PFSK-1 (cell line): ENCODE data around the gene RASL12.

Experiments used
- FOXP2 ChIP-seq: optimal IDR thresholded peaks from 2 replicates; pipeline ENCODE3; 2011; ENCODE audit warnings: borderline replicate concordance, control low read depth, inconsistent platforms; ENCODE audit not compliant: insufficient read depth; ENCODE audit errors: extremely low read length, extremely low read depth
- POLR2AphosphoS5 ChIP-seq: IDR thresholded peaks from 2 replicates; pipeline ENCODE4 v1.6.1; 2012; ENCODE audit warnings: low read depth, mild to moderate bottlenecking, control low read depth, low read length, moderate library complexity
- REST ChIP-seq, 2 experiments: IDR thresholded peaks; 2 replicates each; pipeline versions ENCODE4 v1.6.1 to v1.8.0; 2011 to 2012; ENCODE audit warnings: low read depth in 2 of 2, low read length in 2 of 2, control low read depth in 1 of 2, inconsistent platforms in 1 of 2, mild to moderate bottlenecking in 1 of 2, moderate library complexity in 1 of 2; ENCODE audit not compliant: insufficient read depth in 1 of 2
- SIN3A ChIP-seq: IDR thresholded peaks from 2 replicates; pipeline ENCODE4 v1.6.1; 2012; ENCODE audit warnings: mild to moderate bottlenecking, low read length, moderate library complexity, borderline replicate concordance; ENCODE audit not compliant: insufficient read depth
- TAF1 ChIP-seq: IDR thresholded peaks from 2 replicates; pipeline ENCODE4 v1.6.1; 2012; ENCODE audit warnings: low read length, control low read depth, borderline replicate concordance; ENCODE audit not compliant: insufficient read depth

Gene RASL12

GRCh38 chr15:65100442-65100841 is 32.7 kb upstream of the RASL12 start:
- TF ChIP-seq REST (IDR thresholded peaks at IDR 0.05; ENCODE audit: insufficient read depth in 1 of 2, low read depth in 2 of 2, low read length in 2 of 2), result no peak
- no peak for TF ChIP-seq POLR2AphosphoS5
- no peak for TF ChIP-seq FOXP2
- TF ChIP-seq TAF1, result no peak
- TF ChIP-seq SIN3A, result no peak

- TF ChIP-seq TAF1, result no peak
- TF ChIP-seq POLR2AphosphoS5, result no peak
- no peak for TF ChIP-seq SIN3A
- TF ChIP-seq REST (IDR thresholded peaks at IDR 0.05; ENCODE audit: insufficient read depth in 1 of 2, low read depth in 2 of 2, low read length in 2 of 2), result no peak
- TF ChIP-seq FOXP2, result no peak
Observed at GRCh38 chr15:65099336-65099735, 31.5 kb upstream of the RASL12 start.

- TF ChIP-seq SIN3A (no peak), POLR2AphosphoS5 (no peak), REST (IDR thresholded peaks at IDR 0.05; ENCODE audit: insufficient read depth in 1 of 2, low read depth in 2 of 2, low read length in 2 of 2) (no peak), FOXP2 (no peak), TAF1 (no peak)
Observed at GRCh38 chr15:65097651-65098263, 30.0 kb upstream of the RASL12 start.

- TF ChIP-seq POLR2AphosphoS5 (no peak), TAF1 (no peak)
Observed at GRCh38 chr15:65096481-65097385, 28.9 kb upstream of the RASL12 start.

GRCh38 chr15:65095747-65096104 is 27.9 kb upstream of the RASL12 start:
- TF ChIP-seq FOXP2, result no peak
- no peak for TF ChIP-seq TAF1
- TF ChIP-seq SIN3A, result no peak

- TF ChIP-seq SIN3A (no peak), POLR2AphosphoS5 (no peak), REST (IDR thresholded peaks at IDR 0.05; ENCODE audit: insufficient read depth in 1 of 2, low read depth in 2 of 2, low read length in 2 of 2) (no peak), TAF1 (no peak), FOXP2 (no peak)
Observed at GRCh38 chr15:65095011-65095746, 27.4 kb upstream of the RASL12 start.
